HepG2 (cell line): ENCODE results near the gene ACOT8. TPM values are rescaled to one million over a fixed set of nuclear protein-coding genes. Genes with fewer than 3 reads are reported as not detected.

Experiments used
- CTCF ChIP-seq: sonication (generic); formaldehyde crosslinking; IDR thresholded peaks from 2 replicates; pipeline ENCODE4 v1.5.0; 2020; ENCODE audit warnings: mild to moderate bottlenecking, missing genetic modification reagents, moderate library complexity
- DRAP1 ChIP-seq: IDR thresholded peaks from 2 replicates; pipeline ENCODE4 v1.6.1; 2016; ENCODE audit warnings: missing genetic modification reagents, missing compliant biosample characterization
- EP300 ChIP-seq, 3 experiments: sonication (generic) in 1 of 3; formaldehyde crosslinking in 1 of 3; IDR thresholded peaks; 2 replicates each; pipeline versions ENCODE4 v1.5.1 to v1.6.1; 2011 to 2020; ENCODE audit warnings: low read depth in 2 of 3, low read length in 2 of 3, borderline replicate concordance in 1 of 3, improper control_type of control experiment in 1 of 3, mild to moderate bottlenecking in 1 of 3, missing genetic modification reagents in 1 of 3, moderate library complexity in 1 of 3
- FOXA1 ChIP-seq, 2 experiments: fragments of 450-650 bp in 1 of 2; sonication (generic) in 1 of 2; formaldehyde crosslinking in 1 of 2; IDR thresholded peaks; 2 replicates each; pipeline versions ENCODE4 v1.4.0 to v1.6.1; 2016 to 2020; ENCODE audit warnings: missing genetic modification reagents in 1 of 2
- HOXA3 ChIP-seq: sonication (generic); formaldehyde crosslinking; IDR thresholded peaks from 2 replicates; pipeline ENCODE4 v1.5.0; 2020; ENCODE audit warnings: missing genetic modification reagents
- MTERF4 ChIP-seq: sonication (generic); formaldehyde crosslinking; IDR thresholded peaks from 2 replicates; pipeline ENCODE4 v1.8.0; 2023; ENCODE audit warnings: mild to moderate bottlenecking, missing genetic modification reagents
- MXD1 ChIP-seq: sonication (generic); formaldehyde crosslinking; IDR thresholded peaks from 2 replicates; pipeline ENCODE4 v1.4.0; 2020; ENCODE audit warnings: mild to moderate bottlenecking, missing genetic modification reagents
- MYC ChIP-seq: sonication (generic); formaldehyde crosslinking; IDR thresholded peaks from 2 replicates; pipeline ENCODE4 v1.9.0; 2021; ENCODE audit warnings: missing genetic modification reagents, borderline replicate concordance
- NFKB2 ChIP-seq: sonication (generic); formaldehyde crosslinking; IDR thresholded peaks from 2 replicates; pipeline ENCODE4 v1.4.0; 2020; ENCODE audit warnings: missing genetic modification reagents, borderline replicate concordance
- RAD21 ChIP-seq: fragments of 450-650 bp; formaldehyde crosslinking; IDR thresholded peaks from 2 replicates; pipeline ENCODE4 v1.5.0; 2020; ENCODE audit warnings: mild to moderate bottlenecking
- SMARCC2 ChIP-seq: fragments of 450-650 bp; IDR thresholded peaks from 2 replicates; pipeline ENCODE4 v1.6.1; 2017; ENCODE audit warnings: antibody characterized with exemption, mild to moderate bottlenecking
- TEF ChIP-seq: sonication (generic); formaldehyde crosslinking; IDR thresholded peaks from 2 replicates; pipeline ENCODE4 v1.5.0; 2020; ENCODE audit warnings: missing genetic modification reagents
- ZC3H4 ChIP-seq: sonication (generic); formaldehyde crosslinking; IDR thresholded peaks from 2 replicates; pipeline ENCODE4 v1.4.0; 2020; ENCODE audit warnings: missing genetic modification reagents, borderline replicate concordance
- ZMAT3 ChIP-seq: sonication (generic); formaldehyde crosslinking; conservative IDR thresholded peaks from 2 replicates; pipeline ENCODE4 v1.7.0; 2021; ENCODE audit warnings: missing genetic modification reagents
- ZMYM4 ChIP-seq: sonication (generic); formaldehyde crosslinking; IDR thresholded peaks from 2 replicates; pipeline ENCODE4 v1.8.1; 2023; ENCODE audit warnings: mild to moderate bottlenecking, missing genetic modification reagents
- ZNF136 ChIP-seq: sonication (generic); formaldehyde crosslinking; IDR thresholded peaks from 2 replicates; pipeline ENCODE4 v1.8.1; 2022; ENCODE audit warnings: low read depth, mild to moderate bottlenecking, moderate library complexity, missing genetic modification reagents
- ZNF160 ChIP-seq: sonication (generic); formaldehyde crosslinking; IDR thresholded peaks from 2 replicates; pipeline ENCODE4 v1.8.0; 2022; ENCODE audit warnings: mild to moderate bottlenecking, inconsistent platforms, missing genetic modification reagents
- ZNF329 ChIP-seq: sonication (generic); formaldehyde crosslinking; IDR thresholded peaks from 2 replicates; pipeline ENCODE4 v1.9.0; 2021; ENCODE audit warnings: low read depth, mild to moderate bottlenecking, missing genetic modification reagents
- ZNF362 ChIP-seq: sonication (generic); formaldehyde crosslinking; IDR thresholded peaks from 2 replicates; pipeline ENCODE4 v1.4.0; 2020; ENCODE audit warnings: missing genetic modification reagents, mild to moderate bottlenecking, borderline replicate concordance
- ZNF605 ChIP-seq: sonication (generic); formaldehyde crosslinking; IDR thresholded peaks from 2 replicates; pipeline ENCODE4 v1.8.0; 2022; ENCODE audit warnings: mild to moderate bottlenecking, missing genetic modification reagents
- polyA plus RNA-seq, 8 experiments: library from polyadenylated mRNA; depleted of rRNA in 3 of 8; stranded (reverse) in 7 of 8; unstranded in 1 of 8; fragments of >200 nt; fragmentation: Illumina TruSeq in 4 of 8; extraction: Trizol in 4 of 8; gene quantifications; 2 replicates each; pipeline versions ENCODE4 v1.2.1 to v1.2.3, GENCODE V29; 2011 to 2016; ENCODE audit warnings: low read depth in 4 of 8, missing spikeins in 1 of 8, mixed read lengths in 1 of 8; ENCODE audit not compliant: insufficient read depth in 1 of 8
- total RNA-seq, 5 experiments: library from RNA; depleted of rRNA; stranded (reverse); fragments of >200 nt; fragmentation: Illumina TruSeq; extraction: Trizol; gene quantifications; 2 replicates each; pipeline ENCODE4 v1.2.3, GENCODE V29; 2016; ENCODE audit warnings: low read depth in 1 of 5

Gene ACOT8
- total and polyA plus RNA-seq, 2 of the 13 experiments (the other 11 are each of a cell fraction or from before 2014, with no cell fraction given): 31.4 to 45.5 TPM

- TF ChIP-seq CTCF (0 out of 2 replicates have a peak, but pooled peaks have one; percentile 13), ZMAT3 (peak; percentile 87; the same call in 1 of the 2 replicates), ZMYM4 (CRISPR knock-in tag) (peak; percentile 37), HOXA3 (no peak), ZNF136 (CRISPR knock-in tag) (no peak; the same call in 1 of the 2 replicates), SMARCC2 (no peak), DRAP1 (peak; percentile 45), MYC (CRISPR knock-in tag) (0 out of 2 replicates have a peak, but pooled peaks have one; percentile 10), MXD1 (CRISPR knock-in tag) (peak; percentile 77; the same call in 1 of the 2 replicates), ZC3H4 (0 out of 2 replicates have a peak, but pooled peaks have one; percentile 23), MTERF4 (peak; percentile 22; the same call in 1 of the 2 replicates), FOXA1 (IDR thresholded peaks at IDR 0.05) (no peak), FOXA1 (CRISPR knock-in tag; IDR thresholded peaks at IDR 0.05) (peak; percentile 51), TEF (no peak), RAD21 (CRISPR knock-in tag) (peak; percentile 54; the same call in 1 of the 2 replicates), ZNF605 (CRISPR knock-in tag) (peak; percentile 11; the same call in 1 of the 2 replicates), ZNF160 (CRISPR knock-in tag) (peak; percentile 59; the same call in 1 of the 2 replicates), NFKB2 (CRISPR knock-in tag) (peak; percentile 79), ZNF329 (CRISPR knock-in tag) (peak; percentile 70; the same call in 1 of the 2 replicates), EP300 (IDR thresholded peaks at IDR 0.05; ENCODE audit: low read depth in 2 of 2, low read length in 2 of 2) (0 out of 4 replicates have a peak, but pooled peaks of 1 of the 2 experiments have one; percentile 3), EP300 (CRISPR knock-in tag; IDR thresholded peaks at IDR 0.05; ENCODE audit: borderline replicate concordance) (peak; percentile 38), ZNF362 (CRISPR knock-in tag) (no peak; the same call in 1 of the 2 replicates)
These were observed 23.1 kb downstream of the ACOT8 start (continued) for GRCh38 chr20:45833883-45834796.
